KMS-11 (cell line): ENCODE data around the gene IER2.
A peak's percentile ranks its signal among the peaks of the same experiment; 100 is the strongest.

ENCODE experiments used
- H2AFZ ChIP-seq: fragments of 200-600 bp; sonication (generic); 2 replicates; pipeline ENCODE4 v1.6.1; 2016; ENCODE audit warnings: antibody characterized with exemption, mixed run types, low read depth
- H3K27ac ChIP-seq: fragments of 200-600 bp; sonication (generic); 2 replicates; pipeline ENCODE4 v1.6.1; 2016; ENCODE audit warnings: mild to moderate bottlenecking, mixed run types
- H3K27me3 ChIP-seq: fragments of 200-600 bp; sonication (generic); 2 replicates; pipeline ENCODE4 v1.6.1; 2017; ENCODE audit warnings: mild to moderate bottlenecking, low read depth, mixed run types, moderate library complexity; ENCODE audit not compliant: insufficient read depth
- H3K36me3 ChIP-seq: fragments of 200-600 bp; sonication (generic); 2 replicates; pipeline ENCODE4 v1.6.1; 2017; ENCODE audit warnings: mild to moderate bottlenecking, mixed run types; ENCODE audit not compliant: insufficient read depth
- H3K4me1 ChIP-seq: fragments of 200-600 bp; sonication (generic); 2 replicates; pipeline ENCODE4 v1.6.1; 2016; ENCODE audit warnings: mild to moderate bottlenecking, low read depth, mixed run types; ENCODE audit not compliant: poor library complexity, severe bottlenecking
- H3K4me2 ChIP-seq: fragments of 200-600 bp; sonication (generic); 2 replicates; pipeline ENCODE4 v1.7.0; 2016; ENCODE audit warnings: mild to moderate bottlenecking, mixed run types
- H3K4me3 ChIP-seq: fragments of 200-600 bp; sonication (generic); IDR thresholded peaks from 2 replicates; pipeline ENCODE4 v1.6.1; 2017; ENCODE audit warnings: low read depth, low read length, mixed read lengths; ENCODE audit not compliant: insufficient read depth
- H3K79me2 ChIP-seq: fragments of 200-600 bp; sonication (generic); 2 replicates; pipeline ENCODE4 v1.6.1; 2016; ENCODE audit warnings: low read depth, mixed run types; ENCODE audit not compliant: insufficient read depth
- H3K9ac ChIP-seq: fragments of 200-600 bp; sonication (generic); 2 replicates; pipeline ENCODE4 v1.6.1; 2016; ENCODE audit warnings: mild to moderate bottlenecking, mixed run types
- H4K20me1 ChIP-seq: fragments of 200-600 bp; sonication (generic); 2 replicates; pipeline ENCODE4 v1.6.1; 2016; ENCODE audit warnings: mild to moderate bottlenecking, mixed run types; ENCODE audit not compliant: insufficient read depth
- CTCF ChIP-seq: fragments of 200-600 bp; sonication (generic); conservative IDR thresholded peaks from 2 replicates; pipeline ENCODE4 v1.6.1; 2017; ENCODE audit warnings: low read depth, mild to moderate bottlenecking, antibody characterized with exemption, low read length, moderate library complexity, mixed read lengths

Gene IER2

GRCh38 chr19:13102416-13102665, 47.9 kb upstream of the IER2 start:
- H3K79me2 ChIP-seq: no peaks in the 10 kb centered on the region
- H2AFZ ChIP-seq: no peak overlapping the region
- no peak overlapping the region for H3K9ac ChIP-seq
- H3K4me2 ChIP-seq: no peak overlapping the region
- H4K20me1 ChIP-seq: no peaks in the 10 kb centered on the region
- H3K4me3 ChIP-seq: no peak overlapping the region
- no peak for TF ChIP-seq CTCF
- H3K4me1 ChIP-seq: peaks cover under 1% of the 10 kb centered on the region
- no peaks in the 10 kb centered on the region for H3K36me3 ChIP-seq
- no peak overlapping the region for H3K27ac ChIP-seq
- peaks cover 19% of the 10 kb centered on the region for H3K27me3 ChIP-seq

- Histone ChIP-seq H3K4me3 (no peak within 1 kb of the TSS), H3K9ac (no peak within 1 kb of the TSS), H3K27ac (no peak within 1 kb of the TSS), H3K27me3 (peaks cover 18% of the 10 kb centered on the region), H3K4me2 (no peak within 1 kb of the TSS), H2AFZ (no peak within 1 kb of the TSS), H4K20me1 (no peaks in the 10 kb centered on the region), H3K4me1 (no peaks in the 10 kb centered on the region), H3K36me3 (no peaks in the 10 kb centered on the region), H3K79me2 (no peaks in the 10 kb centered on the region)
- no peak for TF ChIP-seq CTCF
These were observed 47.3 kb upstream of the IER2 start, which contains the start of gene LYL1 for GRCh38 chr19:13102666-13103580. LYL1 (minus strand) TSS chr19:13102858; CDS start chr19:13101171, 1,687 bp downstream.

GRCh38 chr19:13103581-13104359, 46.4 kb upstream of the IER2 start:
- Histone ChIP-seq H3K36me3 (no peaks in the 10 kb centered on the region), H4K20me1 (no peaks in the 10 kb centered on the region), H3K27ac (no peak overlapping the region), H3K4me1 (no peaks in the 10 kb centered on the region), H3K27me3 (peaks cover 12% of the 10 kb centered on the region; the same call in 1 of the 2 replicates), H3K4me2 (peak overlapping the region; percentile 54; the same call in 1 of the 2 replicates), H3K79me2 (no peaks in the 10 kb centered on the region), H3K4me3 (no peak overlapping the region), H2AFZ (peak overlapping the region; percentile 41), H3K9ac (no peak overlapping the region)
- no peak for TF ChIP-seq CTCF

GRCh38 chr19:13104360-13104847, 45.8 kb upstream of the IER2 start:
- peak overlapping the region; percentile 41 for H2AFZ ChIP-seq
- no peak overlapping the region for H3K4me3 ChIP-seq

More at GRCh38 chr19:13104360-13104847, 45.8 kb upstream of the IER2 start:
- TF ChIP-seq CTCF: peak; percentile 77
- Histone ChIP-seq H3K9ac (no peak overlapping the region), H3K36me3 (no peaks in the 10 kb centered on the region), H3K79me2 (no peaks in the 10 kb centered on the region), H3K27me3 (peaks cover 8% of the 10 kb centered on the region; the same call in 1 of the 2 replicates), H3K4me2 (peak overlapping the region; percentile 54; the same call in 1 of the 2 replicates), H4K20me1 (no peaks in the 10 kb centered on the region), H3K4me1 (no peaks in the 10 kb centered on the region), H3K27ac (no peak overlapping the region)
